Thyroid gland (tissue), 4 donors: ENCODE data around the gene MYO16. TPM values are rescaled to one million over a fixed set of nuclear protein-coding genes. Genes with fewer than 3 reads are reported as not detected.

Experiments used
- DNase-seq, 2 donors: peaks; one replicate each; pipeline ENCODE4 v3.0.0-alpha.2; 2019
- H3K27ac ChIP-seq, 3 donors: fragments of 200-600 bp; sonication (generic); 1 replicate in 2 of 3; 2 replicates in 1 of 3; pipeline ENCODE4 v1.5.1; 2016 to 2019; ENCODE audit warnings: mild to moderate bottlenecking in 1 of 3, moderate library complexity in 1 of 3
- H3K27me3 ChIP-seq: fragments of 200-600 bp; sonication (generic); one replicate; pipeline ENCODE4 v1.5.1; 2019
- H3K36me3 ChIP-seq, 2 donors: fragments of 200-600 bp; sonication (generic); one replicate each; pipeline ENCODE4 v1.5.1; 2016 to 2019
- H3K4me1 ChIP-seq, 2 donors: fragments of 200-600 bp; sonication (generic); one replicate each; pipeline ENCODE4 v1.5.1; 2017 to 2019
- H3K4me3 ChIP-seq, 3 donors: fragments of 200-600 bp; sonication (generic); replicated peaks in 1 of 3; 1 replicate in 2 of 3; 2 replicates in 1 of 3; pipeline ENCODE4 v1.5.1; 2016; ENCODE audit warnings: mild to moderate bottlenecking in 1 of 3
- H3K9me3 ChIP-seq: fragments of 200-600 bp; sonication (generic); one replicate; pipeline ENCODE4 v1.5.1; 2017
- CTCF ChIP-seq, 6 experiments: fragments of 200-600 bp in 3 of 6; fragments of 450-650 bp in 3 of 6; sonication (generic) in 3 of 6; IDR thresholded peaks; one replicate each; pipeline ENCODE4 v1.5.1; 2016 to 2019; ENCODE audit warnings: antibody characterized with exemption in 6 of 6, mild to moderate bottlenecking in 2 of 6, inconsistent platforms in 1 of 6, moderate library complexity in 1 of 6
- POLR2A ChIP-seq, 2 donors: fragments of 450-650 bp; IDR thresholded peaks; one replicate each; pipeline ENCODE4 v1.6.1; 2017; ENCODE audit warnings: antibody characterized with exemption in 2 of 2, mild to moderate bottlenecking in 2 of 2, moderate library complexity in 1 of 2
- WGBS, 2 donors: methylation state at CpG; one replicate each; pipeline ENCODE4 v1.1.5; 2017; 5-methylcytosine and 5-hydroxymethylcytosine counted together
- intact Hi-C: fragments of 100-400 bp; cut with DNase I; formaldehyde crosslinking; loops from one replicate; pipeline ENCODE4 v1.15.1; 2023
- total RNA-seq, 4 donors: library from RNA; depleted of rRNA; stranded (reverse); fragments of >200 nt; gene quantifications; one replicate each; pipeline ENCODE4 v1.2.3, GENCODE V29; 2016

MYO16 gene
- total RNA-seq, 4 donors from 2014 or later, result 0.10 to 0.13 (median 0.13) TPM; not detected in 1

GRCh38 chr13:109126178-109126577, 496.8 kb downstream of the MYO16 start:
- no peak for DNase-seq
- Histone ChIP-seq H3K36me3 (no peaks in the 10 kb centered on the region), H3K9me3 (no peaks in the 10 kb centered on the region), H3K4me1 (no peaks in the 10 kb centered on the region), H3K4me3 (no peak overlapping the region), H3K27me3 (no peaks in the 10 kb centered on the region), H3K27ac (no peak overlapping the region)
- 86 to 87% methylated on average over 5 of the region's 5 CpGs for WGBS, 2 donors
- intact Hi-C loops, result no loop called here
- TF ChIP-seq CTCF (IDR thresholded peaks at IDR 0.05), result no peak
- TF ChIP-seq POLR2A (IDR thresholded peaks at IDR 0.05), result no peak

GRCh38 chr13:109126891-109127641, 497.7 kb downstream of the MYO16 start:
- TF ChIP-seq CTCF (IDR thresholded peaks at IDR 0.05), result no peak
- TF ChIP-seq POLR2A (IDR thresholded peaks at IDR 0.05), result no peak
- no peaks in the 10 kb centered on the region for H3K4me1 ChIP-seq
- H3K27ac ChIP-seq, result no peak overlapping the region
- no peaks in the 10 kb centered on the region for H3K27me3 ChIP-seq
- H3K9me3 ChIP-seq, result no peaks in the 10 kb centered on the region
- no peaks in the 10 kb centered on the region for H3K36me3 ChIP-seq
- 80 to 84% methylated on average over 32 to 34 of the region's 34 CpGs for WGBS, 2 donors
- no peak overlapping the region for H3K4me3 ChIP-seq
- intact Hi-C loops, result no loop called here
- DNase-seq, result no peak

- intact Hi-C loops, result no loop called here
- Histone ChIP-seq H3K4me3 (no peak overlapping the region), H3K4me1 (no peaks in the 10 kb centered on the region), H3K27me3 (no peaks in the 10 kb centered on the region), H3K36me3 (no peaks in the 10 kb centered on the region), H3K9me3 (no peaks in the 10 kb centered on the region), H3K27ac (no peak overlapping the region)
- DNase-seq, result no peak
- 90 to 93% methylated on average over 6 of the region's 6 CpGs for WGBS, 2 donors
- TF ChIP-seq CTCF (IDR thresholded peaks at IDR 0.05) (no peak), POLR2A (IDR thresholded peaks at IDR 0.05) (no peak)
These were observed 498.7 kb downstream of the MYO16 start for GRCh38 chr13:109128121-109128520.

GRCh38 chr13:109130093-109130835, 500.9 kb downstream of the MYO16 start:
- no peak for TF ChIP-seq POLR2A (IDR thresholded peaks at IDR 0.05)
- no peak for TF ChIP-seq CTCF (IDR thresholded peaks at IDR 0.05)
- H3K9me3 ChIP-seq, result no peaks in the 10 kb centered on the region
- no peak for DNase-seq
- no peak overlapping the region for H3K27ac ChIP-seq
- WGBS, 2 donors, result 80 to 89% methylated on average over 6 of the region's 6 CpGs
- no peak overlapping the region for H3K4me3 ChIP-seq
- intact Hi-C loops, result no loop called here
- H3K36me3 ChIP-seq, result no peaks in the 10 kb centered on the region
- no peaks in the 10 kb centered on the region for H3K27me3 ChIP-seq
- no peaks in the 10 kb centered on the region for H3K4me1 ChIP-seq

- Histone ChIP-seq H3K4me3 (no peak overlapping the region), H3K27ac (no peak overlapping the region), H3K27me3 (no peaks in the 10 kb centered on the region), H3K9me3 (no peaks in the 10 kb centered on the region), H3K4me1 (no peaks in the 10 kb centered on the region), H3K36me3 (no peaks in the 10 kb centered on the region)
- no peak for DNase-seq
- intact Hi-C loops, result no loop called here
- 52 to 56% methylated on average over 10 of the region's 10 CpGs for WGBS, 2 donors
- no peak for TF ChIP-seq POLR2A (IDR thresholded peaks at IDR 0.05)
- no peak for TF ChIP-seq CTCF (IDR thresholded peaks at IDR 0.05)
These were observed 502.4 kb downstream of the MYO16 start for GRCh38 chr13:109131698-109132257.
